NCI-H2107 treated with DMSO at 0.1 percent for 48 hours (cell line): ENCODE measurements around the gene APOBEC3H.
"Not testable (repeated sequence)": the region's sequence is repeated elsewhere in the genome, so short reads cannot be mapped to it uniquely, and the experiment has no call there.

Source experiments
- DNase-seq: peaks from one replicate; lab custom pipeline; 2025; ENCODE audit not compliant: unreplicated experiment; lab: John Stamatoyannopoulos, UW

Gene APOBEC3H

GRCh38 chr22:39097098-39098020, at the start of gene APOBEC3H:
Gene APOBEC3H, plus strand, starts transcription at chr22:39097244. Its CDS starts 3,035 bp downstream, at chr22:39100279.
- DNase-seq = no peak

GRCh38 chr22:39049486-39049885, 47.6 kb upstream of the APOBEC3H start:
- DNase-seq = not testable (repeated sequence)

- not testable (repeated sequence) for DNase-seq
Measured at GRCh38 chr22:39051844-39052495, 45.1 kb upstream of the APOBEC3H start.

GRCh38 chr22:39055658-39056057, 41.4 kb upstream of the APOBEC3H start:
- no peak for DNase-seq

- not testable (repeated sequence) for DNase-seq
Measured at GRCh38 chr22:39061290-39061689, 35.8 kb upstream of the APOBEC3H start.

GRCh38 chr22:39061951-39062350, 35.1 kb upstream of the APOBEC3H start:
- DNase-seq = not testable (repeated sequence)

GRCh38 chr22:39063904-39064303, 33.1 kb upstream of the APOBEC3H start:
- DNase-seq = not testable (repeated sequence)

- not testable (repeated sequence) for DNase-seq
Measured at GRCh38 chr22:39066442-39067276, 30.4 kb upstream of the APOBEC3H start.

- no peak for DNase-seq
Measured at GRCh38 chr22:39068033-39068785, 28.8 kb upstream of the APOBEC3H start.

GRCh38 chr22:39070186-39070585, 26.9 kb upstream of the APOBEC3H start:
- no peak for DNase-seq

- DNase-seq = not testable (repeated sequence)
Measured at GRCh38 chr22:39072581-39072981, 24.5 kb upstream of the APOBEC3H start.

- DNase-seq = no peak
Measured at GRCh38 chr22:39073981-39074380, 23.1 kb upstream of the APOBEC3H start.

- not testable (repeated sequence) for DNase-seq
Measured at GRCh38 chr22:39076155-39077025, 20.7 kb upstream of the APOBEC3H start.

GRCh38 chr22:39077026-39077840, 19.8 kb upstream of the APOBEC3H start, which contains the start of gene APOBEC3G:
Gene APOBEC3G, plus strand, starts transcription at chr22:39077275. Its CDS starts 87 bp downstream, at chr22:39077362.
- not testable (repeated sequence) for DNase-seq

GRCh38 chr22:39077912-39078311, 19.1 kb upstream of the APOBEC3H start:
- DNase-seq = not testable (repeated sequence)

GRCh38 chr22:39078329-39078728, 18.7 kb upstream of the APOBEC3H start:
- no peak for DNase-seq

- not testable (repeated sequence) for DNase-seq
Measured at GRCh38 chr22:39079054-39079637, 17.9 kb upstream of the APOBEC3H start.
